Mucosa of descending colon (tissue), 3 donors: Measurements from ENCODE around the gene PLGRKT. TPM values are rescaled to one million over a fixed set of nuclear protein-coding genes. Genes with fewer than 3 reads are reported as not detected.
A peak's percentile ranks its signal among the peaks of the same experiment; 100 is the strongest.

Source experiments
- ATAC-seq: fragments of 200-7000 bp; cut with Tn5 transposase; one replicate; pipeline ENCODE4 v1.9.1; 2020; ENCODE audit warnings: mild to moderate bottlenecking, moderate library complexity
- DNase-seq, 3 donors: peaks; one replicate each; pipeline ENCODE4 v3.0.0-alpha.2; 2020
- H3K36me3 ChIP-seq: fragments of 200-600 bp; one replicate; pipeline ENCODE4 v1.8.0; 2021; ENCODE audit warnings: low read depth, mild to moderate bottlenecking
- H3K4me1 ChIP-seq: fragments of 200-600 bp; one replicate; pipeline ENCODE4 v1.8.0; 2021; ENCODE audit warnings: low read depth, mild to moderate bottlenecking
- H3K4me3 ChIP-seq: fragments of 200-600 bp; one replicate; pipeline ENCODE4 v1.8.0; 2021; ENCODE audit warnings: mild to moderate bottlenecking
- H3K9me3 ChIP-seq: fragments of 200-600 bp; one replicate; pipeline ENCODE4 v1.8.0; 2021; ENCODE audit warnings: mild to moderate bottlenecking
- CTCF ChIP-seq: fragments of 200-600 bp; IDR thresholded peaks from one replicate; pipeline ENCODE4 v1.8.0; 2022; ENCODE audit warnings: antibody characterized with exemption, mild to moderate bottlenecking
- intact Hi-C, 2 donors: fragments of 100-400 bp; cut with DNase I in 1 of 2; cut with micrococcal nuclease in 1 of 2; formaldehyde crosslinking; loops; one replicate each; pipeline versions ENCODE4 v1.11.0 to v1.11.1; 2022; cut with DNase I, micrococcal nuclease
- total RNA-seq, 3 donors: library from RNA; stranded (reverse); fragmentation: NEBNext Ultra II Directional in 2 of 3; extraction: Animal tissue kit (Norgen Biotek cat#: 25700) in 2 of 3; gene quantifications; one replicate each; pipeline versions ENCODE4 v1.2.1 to v1.2.4, GENCODE V29; 2021 to 2023
- donor health status: DM: no; HTN: no; CAD: no; lungs with moderate emphysema.
- donor health status: DM: no; HTN: no; CAD: no.
- donor health status: DM: no; HTN: yes; CAD: no.

PLGRKT gene
- total RNA-seq, 3 donors from 2014 or later: 34.0 to 67.1 (median 53.0) TPM

GRCh38 chr9:5375790-5376477, 61.8 kb downstream of the PLGRKT start:
- no peaks in the 10 kb centered on the region for H3K36me3 ChIP-seq
- ATAC-seq (peak; percentile 92), DNase-seq (peak in 2 of 3 donors; percentile 26 to 48)
- H3K9me3 ChIP-seq: no peaks in the 10 kb centered on the region
- TF ChIP-seq CTCF: no peak
- H3K4me3 ChIP-seq: no peak overlapping the region
- no peaks in the 10 kb centered on the region for H3K4me1 ChIP-seq
- intact Hi-C loops: no loop called here

- intact Hi-C loops: no loop called here
- Histone ChIP-seq H3K9me3 (no peaks in the 10 kb centered on the region), H3K4me3 (no peak overlapping the region), H3K36me3 (no peaks in the 10 kb centered on the region), H3K4me1 (no peaks in the 10 kb centered on the region)
- TF ChIP-seq CTCF: no peak
- DNase-seq: no peak
- peak; percentile 24 for ATAC-seq
Measured at GRCh38 chr9:5375091-5375490, 62.6 kb downstream of the PLGRKT start.

GRCh38 chr9:5364294-5365024, 73.3 kb downstream of the PLGRKT start:
- ATAC-seq (no peak), DNase-seq (no peak)
- Histone ChIP-seq H3K4me3 (no peak overlapping the region), H3K9me3 (no peaks in the 10 kb centered on the region), H3K4me1 (peaks cover 6% of the 10 kb centered on the region), H3K36me3 (no peaks in the 10 kb centered on the region)
- intact Hi-C loops: no loop called here
- no peak for TF ChIP-seq CTCF

GRCh38 chr9:5361326-5362010, 76.3 kb downstream of the PLGRKT start:
- no peak for ATAC-seq
- no peaks in the 10 kb centered on the region for H3K9me3 ChIP-seq
- no peak for TF ChIP-seq CTCF
- no peaks in the 10 kb centered on the region for H3K36me3 ChIP-seq
- H3K4me3 ChIP-seq: no peak overlapping the region
- no peak for DNase-seq
- H3K4me1 ChIP-seq: peaks cover 6% of the 10 kb centered on the region
- intact Hi-C loops: no loop called here

GRCh38 chr9:5360341-5360740, 77.4 kb downstream of the PLGRKT start:
- no peak for DNase-seq
- Histone ChIP-seq H3K36me3 (no peaks in the 10 kb centered on the region), H3K9me3 (no peaks in the 10 kb centered on the region), H3K4me3 (no peak overlapping the region), H3K4me1 (peaks cover 6% of the 10 kb centered on the region)
- intact Hi-C loops: no loop called here
- no peak for ATAC-seq
- no peak for TF ChIP-seq CTCF
